Suprapubic skin (tissue), 4 donors: Measurements from ENCODE around the gene MLEC.

Experiments used
- CTCF ChIP-seq, 2 donors: fragments of 200-600 bp in 1 of 2; fragments of 450-650 bp in 1 of 2; sonication (generic) in 1 of 2; IDR thresholded peaks; one replicate each; pipeline ENCODE4 v1.5.1; 2016 to 2019; ENCODE audit warnings: antibody characterized with exemption in 2 of 2, mild to moderate bottlenecking in 1 of 2, moderate library complexity in 1 of 2
- EP300 ChIP-seq: sonication (generic); formaldehyde crosslinking; IDR thresholded peaks from one replicate; pipeline ENCODE4 v1.6.1; 2017; ENCODE audit warnings: antibody characterized with exemption
- POLR2A ChIP-seq, 2 donors: fragments of 450-650 bp; IDR thresholded peaks; one replicate each; pipeline ENCODE4 v1.6.1; 2017; ENCODE audit warnings: antibody characterized with exemption in 2 of 2, mild to moderate bottlenecking in 2 of 2, moderate library complexity in 2 of 2
- POLR2AphosphoS5 ChIP-seq, 3 donors: sonication (generic); formaldehyde crosslinking; IDR thresholded peaks; one replicate each; pipeline ENCODE4 v1.6.1; 2017; ENCODE audit warnings: antibody characterized with exemption in 3 of 3

- TF ChIP-seq POLR2A (IDR thresholded peaks at IDR 0.05): no peak
- no peak for TF ChIP-seq CTCF (IDR thresholded peaks at IDR 0.05)
- TF ChIP-seq POLR2AphosphoS5 (IDR thresholded peaks at IDR 0.05): no peak
- TF ChIP-seq EP300: no peak
These were observed 50.8 kb downstream of the MLEC start for GRCh38 chr12:120737557-120738251.
